GM18507 (cell line): Measurements from ENCODE around the gene OTOG.
A peak's percentile ranks its signal among the peaks of the same experiment; 100 is the strongest.

Source experiments
- DNase-seq: peaks from one replicate; pipeline ENCODE4 v3.0.0; 2011; ENCODE audit warnings: low read depth; ENCODE audit not compliant: insufficient read length; ENCODE audit errors: extremely low spot score
- FAIRE-seq: peaks from 2 replicates; lab custom pipeline; 2011; peaks lifted over from hg19 to GRCh38; lab: Jason Lieb, UNC

OTOG gene

GRCh38 chr11:17598700-17599459 is 51.8 kb downstream of the OTOG start:
- peak; percentile 86 for FAIRE-seq
- peak; percentile 43 for DNase-seq

- FAIRE-seq (no peak), DNase-seq (no peak)
Measured at GRCh38 chr11:17599460-17599925, 52.4 kb downstream of the OTOG start.

- DNase-seq (no peak), FAIRE-seq (no peak)
Measured at GRCh38 chr11:17600316-17601255, 53.5 kb downstream of the OTOG start.

- DNase-seq (no peak), FAIRE-seq (no peak)
Measured at GRCh38 chr11:17601256-17601671, 54.2 kb downstream of the OTOG start.

GRCh38 chr11:17601676-17602075 is 54.6 kb downstream of the OTOG start:
- DNase-seq (no peak), FAIRE-seq (no peak)

- DNase-seq (no peak), FAIRE-seq (no peak)
Measured at GRCh38 chr11:17602105-17603001, 55.3 kb downstream of the OTOG start.

GRCh38 chr11:17603056-17603825 is 56.2 kb downstream of the OTOG start:
- DNase-seq (no peak), FAIRE-seq (no peak)

- DNase-seq (no peak), FAIRE-seq (no peak)
Measured at GRCh38 chr11:17604201-17604914, 57.3 kb downstream of the OTOG start.

- FAIRE-seq (no peak), DNase-seq (no peak)
Measured at GRCh38 chr11:17604915-17605233, 57.8 kb downstream of the OTOG start.

GRCh38 chr11:17605651-17606122 is 58.6 kb downstream of the OTOG start:
- DNase-seq (no peak), FAIRE-seq (no peak)

- no peak for DNase-seq
- no peak for FAIRE-seq
Measured at GRCh38 chr11:17606233-17607082, 59.4 kb downstream of the OTOG start.

GRCh38 chr11:17607083-17607429 is 60.0 kb downstream of the OTOG start:
- no peak for DNase-seq
- FAIRE-seq, result no peak

GRCh38 chr11:17607591-17608570 is 60.8 kb downstream of the OTOG start:
- FAIRE-seq (no peak), DNase-seq (no peak)

GRCh38 chr11:17608821-17609220 is 61.8 kb downstream of the OTOG start:
- no peak for FAIRE-seq
- DNase-seq, result no peak

- DNase-seq (no peak), FAIRE-seq (no peak)
Measured at GRCh38 chr11:17609291-17610084, 62.4 kb downstream of the OTOG start.
